PC-3 (cell line): ENCODE measurements around the gene QDPR. TPM values are rescaled to one million over a fixed set of nuclear protein-coding genes. Genes with fewer than 3 reads are reported as not detected.

Experiments
- ATAC-seq: fragments of 200-7000 bp; cut with Tn5 transposase; 2 replicates; pipeline ENCODE4 v1.9.1; 2020; ENCODE audit warnings: mild to moderate bottlenecking, moderate library complexity
- BruUV-seq: library from RNA; stranded (reverse); fragments of 400-500 nt; replicated peaks from 2 replicates; lab custom pipeline; 2021; lab: Mats Ljungman, UMichigan
- CTCF ChIA-PET: fragments of 300-600 bp; sonication (Branson Sonifier 250); formaldehyde crosslinking; loops from one replicate; lab custom pipeline; 2022; ENCODE audit warnings: antibody characterized with exemption; lab: Charles Lee
- POLR2A ChIA-PET: fragments of 300-600 bp; sonication (Branson Sonifier 250); formaldehyde crosslinking; loops from one replicate; lab custom pipeline; 2022; ENCODE audit warnings: antibody characterized with exemption; ENCODE audit not compliant: unreplicated experiment; lab: Charles Lee
- DNase-seq: peaks from one replicate; pipeline ENCODE4 v3.0.0-alpha.2; 2015
- H2AFZ ChIP-seq: fragments of 300-600 bp; sonication (generic); 2 replicates; pipeline ENCODE4 v1.6.0; 2016; ENCODE audit warnings: antibody characterized with exemption, low read length
- H3F3A ChIP-seq: fragments of 300-600 bp; sonication (generic); one replicate; pipeline ENCODE4 v1.6.0; 2017; ENCODE audit warnings: antibody characterized with exemption, low read length, control low read depth, mild to moderate bottlenecking; ENCODE audit not compliant: unreplicated experiment
- H3K27ac ChIP-seq: fragments of 300-600 bp; sonication (generic); 2 replicates; pipeline ENCODE4 v1.5.1; 2016; ENCODE audit warnings: mild to moderate bottlenecking, low read length
- H3K27me3 ChIP-seq: fragments of 300-600 bp; sonication (generic); 2 replicates; pipeline ENCODE4 v1.6.1; 2016; ENCODE audit warnings: low read length, mixed read lengths
- H3K36me3 ChIP-seq: fragments of 300-600 bp; sonication (generic); 2 replicates; pipeline ENCODE4 v1.6.1; 2016; ENCODE audit warnings: low read depth, mixed run types, low read length, mixed read lengths
- H3K4me1 ChIP-seq: fragments of 300-600 bp; sonication (generic); 2 replicates; pipeline ENCODE4 v1.5.1; 2016; ENCODE audit warnings: low read length; ENCODE audit not compliant: insufficient read depth
- H3K4me2 ChIP-seq: fragments of 300-600 bp; sonication (generic); 2 replicates; pipeline ENCODE4 v1.6.0; 2016; ENCODE audit warnings: low read length
- H3K4me3 ChIP-seq: fragments of 300-600 bp; sonication (generic); 2 replicates; pipeline ENCODE4 v1.5.1; 2016; ENCODE audit warnings: mild to moderate bottlenecking, low read length, mixed read lengths
- H3K79me2 ChIP-seq: fragments of 300-600 bp; sonication (generic); 2 replicates; pipeline ENCODE4 v1.6.1; 2017; ENCODE audit warnings: low read length, mixed read lengths
- H3K9ac ChIP-seq: fragments of 300-600 bp; sonication (generic); 2 replicates; pipeline ENCODE4 v1.6.0; 2016; ENCODE audit warnings: mild to moderate bottlenecking, low read length
- H3K9me2 ChIP-seq: fragments of 300-600 bp; sonication (generic); replicated peaks from 2 replicates; pipeline ENCODE4 v1.6.1; 2016; ENCODE audit warnings: mixed run types, low read length, mixed read lengths
- H3K9me3 ChIP-seq: fragments of 300-600 bp; sonication (generic); 2 replicates; pipeline ENCODE4 v1.6.1; 2016; ENCODE audit warnings: low read length, mixed read lengths
- H4K20me1 ChIP-seq: fragments of 300-600 bp; sonication (generic); 2 replicates; pipeline ENCODE4 v1.6.1; 2016; ENCODE audit warnings: low read length, mixed read lengths
- CTCF ChIP-seq: fragments of 300-600 bp; sonication (generic); conservative IDR thresholded peaks from 2 replicates; pipeline ENCODE4 v1.5.1; 2017; ENCODE audit warnings: antibody characterized with exemption, low read depth, mild to moderate bottlenecking, low read length
- EZH2 ChIP-seq: fragments of 300-600 bp; sonication (generic); IDR thresholded peaks from one replicate; pipeline ENCODE4 v1.6.1; 2017; ENCODE audit warnings: antibody characterized with exemption, mild to moderate bottlenecking, low read length; ENCODE audit not compliant: unreplicated experiment
- EZH2phosphoT487 ChIP-seq: fragments of 300-600 bp; sonication (generic); IDR thresholded peaks from 2 replicates; pipeline ENCODE4 v1.6.1; 2018; ENCODE audit warnings: mild to moderate bottlenecking, antibody characterized with exemption, low read length, borderline replicate concordance
- intact Hi-C: fragments of 100-400 bp; cut with micrococcal nuclease; formaldehyde crosslinking; loops from 2 replicates; pipeline ENCODE4 v1.9.0; 2023
- total RNA-seq: library from RNA; depleted of rRNA; stranded (reverse); fragments of >200 nt; gene quantifications from 2 replicates; pipeline ENCODE4 v1.2.3, GENCODE V29; 2014

QDPR gene
- total RNA-seq, 1 experiment from 2014 or later, result 10.0 TPM

GRCh38 chr4:17511509-17511949 lies 361 bp downstream of the QDPR start:
- peaks cover 20% of the 10 kb centered on the region for H3K79me2 ChIP-seq
- H3K9ac ChIP-seq, result peak overlapping the region; percentile 83
- TF ChIP-seq EZH2 (no peak), CTCF (no peak), EZH2phosphoT487 (no peak)
- ATAC-seq (peak; percentile 64), DNase-seq (peak; percentile 34)
- BruUV-seq, result TSS peak; percentile 52
- H3K9me2 ChIP-seq, result no peaks in the 10 kb centered on the region
- H3K4me3 ChIP-seq, result peak overlapping the region; percentile 89
- H3K9me3 ChIP-seq, result no peaks in the 10 kb centered on the region
- no peaks in the 10 kb centered on the region for H4K20me1 ChIP-seq
- H3K27me3 ChIP-seq, result peaks cover 9% of the 10 kb centered on the region; the same call in 1 of the 2 replicates
- ChIA-PET POLR2A (no interaction called here), CTCF (no interaction called here)
- H2AFZ ChIP-seq, result peak overlapping the region; percentile 71
- H3F3A ChIP-seq, result no peaks in the 10 kb centered on the region
- H3K27ac ChIP-seq, result 0 out of 2 replicates have a peak overlapping the region, but pooled peaks have one; percentile 8
- H3K36me3 ChIP-seq, result no peaks in the 10 kb centered on the region
- peak overlapping the region; percentile 86 for H3K4me2 ChIP-seq
- intact Hi-C loops, result loop anchor here (10.0 kb wide), 1 partner anchor 123 kb away; no protein-coding TSS in a partner anchor
- peaks cover 10% of the 10 kb centered on the region for H3K4me1 ChIP-seq

- ChIA-PET CTCF (no interaction called here), POLR2A (interaction anchor here (0.7 kb wide), 1 partner anchor 348 kb away, joined by 5 read pairs; no protein-coding TSS in a partner anchor)
- TF ChIP-seq EZH2phosphoT487 (no peak), CTCF (no peak), EZH2 (no peak)
- BruUV-seq, result no TSS peak
- Histone ChIP-seq H3K27ac (no peak overlapping the region), H3F3A (no peaks in the 10 kb centered on the region), H3K9me2 (no peaks in the 10 kb centered on the region), H3K36me3 (no peaks in the 10 kb centered on the region), H4K20me1 (no peaks in the 10 kb centered on the region), H3K4me1 (peaks cover 10% of the 10 kb centered on the region), H2AFZ (peak overlapping the region; percentile 71), H3K9me3 (no peaks in the 10 kb centered on the region), H3K79me2 (peaks cover 20% of the 10 kb centered on the region), H3K9ac (peak overlapping the region; percentile 83), H3K4me3 (peak overlapping the region; percentile 89), H3K27me3 (peaks cover 4% of the 10 kb centered on the region; the same call in 1 of the 2 replicates), H3K4me2 (peak overlapping the region; percentile 86)
- intact Hi-C loops, result loop anchor here (10.0 kb wide), 1 partner anchor 124 kb away; no protein-coding TSS in a partner anchor
- DNase-seq, result no peak
- ATAC-seq, result no peak
Observed at GRCh38 chr4:17511051-17511450, 839 bp downstream of the QDPR start.

GRCh38 chr4:17510582-17510981 lies 1.3 kb downstream of the QDPR start:
- H3K9ac ChIP-seq, result no peak overlapping the region
- peaks cover 10% of the 10 kb centered on the region for H3K4me1 ChIP-seq
- POLR2A ChIA-PET, result interaction anchor here (0.7 kb wide), 1 partner anchor 348 kb away, joined by 5 read pairs; no protein-coding TSS in a partner anchor
- H3K27me3 ChIP-seq, result no peaks in the 10 kb centered on the region
- TF ChIP-seq EZH2phosphoT487 (no peak), CTCF (no peak), EZH2 (no peak)
- no peak overlapping the region for H2AFZ ChIP-seq
- CTCF ChIA-PET, result no interaction called here
- no peak for ATAC-seq
- H3K27ac ChIP-seq, result no peak overlapping the region
- no peaks in the 10 kb centered on the region for H3F3A ChIP-seq
- DNase-seq, result no peak
- no TSS peak for BruUV-seq
- no peaks in the 10 kb centered on the region for H3K36me3 ChIP-seq
- H3K4me2 ChIP-seq, result peak overlapping the region; percentile 86
- intact Hi-C loops, result loop anchor here (10.0 kb wide), 1 partner anchor 124 kb away; no protein-coding TSS in a partner anchor
- 0 out of 2 replicates have a peak overlapping the region, but pooled peaks have one; percentile 89 for H3K4me3 ChIP-seq
- H3K9me2 ChIP-seq, result no peaks in the 10 kb centered on the region
- no peaks in the 10 kb centered on the region for H4K20me1 ChIP-seq
- H3K9me3 ChIP-seq, result no peaks in the 10 kb centered on the region
- peaks cover 20% of the 10 kb centered on the region for H3K79me2 ChIP-seq
